IPS-11a (cell line): ENCODE results near the gene JUND.

Experiments
- H3K4me3 ChIP-seq: one replicate; pipeline ENCODE4 v1.5.1; 2013; ENCODE audit warnings: low read depth, low read length, control low read depth

JUND gene

GRCh38 chr19:18271433-18271841 lies 10.0 kb downstream of the JUND start:
- no peak overlapping the region for H3K4me3 ChIP-seq

- no peak overlapping the region for H3K4me3 ChIP-seq
Measured at GRCh38 chr19:18270326-18270725, 11.1 kb downstream of the JUND start.

GRCh38 chr19:18269070-18269723 lies 12.2 kb downstream of the JUND start:
- no peak overlapping the region for H3K4me3 ChIP-seq

GRCh38 chr19:18266771-18267686 lies 14.4 kb downstream of the JUND start:
- H3K4me3 ChIP-seq, result no peak overlapping the region

GRCh38 chr19:18265582-18265981 lies 15.8 kb downstream of the JUND start:
- no peak overlapping the region for H3K4me3 ChIP-seq

GRCh38 chr19:18264971-18265540 lies 16.4 kb downstream of the JUND start:
- H3K4me3 ChIP-seq, result no peak overlapping the region

- H3K4me3 ChIP-seq, result no peak overlapping the region
Measured at GRCh38 chr19:18264137-18264854, 17.1 kb downstream of the JUND start.

- no peak overlapping the region for H3K4me3 ChIP-seq
Measured at GRCh38 chr19:18263324-18264136, 17.9 kb downstream of the JUND start.

- no peak overlapping the region for H3K4me3 ChIP-seq
Measured at GRCh38 chr19:18262917-18263316, 18.5 kb downstream of the JUND start.

GRCh38 chr19:18262144-18262543 lies 19.3 kb downstream of the JUND start:
- H3K4me3 ChIP-seq, result no peak overlapping the region

GRCh38 chr19:18261474-18261873 lies 19.9 kb downstream of the JUND start:
- no peak overlapping the region for H3K4me3 ChIP-seq

GRCh38 chr19:18259893-18260292 lies 21.5 kb downstream of the JUND start:
- H3K4me3 ChIP-seq, result no peak overlapping the region

- no peak overlapping the region for H3K4me3 ChIP-seq
Measured at GRCh38 chr19:18257503-18258470, 23.6 kb downstream of the JUND start.

- no peak overlapping the region for H3K4me3 ChIP-seq
Measured at GRCh38 chr19:18254546-18255503, 26.6 kb downstream of the JUND start.

- H3K4me3 ChIP-seq, result no peak overlapping the region
Measured at GRCh38 chr19:18253716-18254115, 27.7 kb downstream of the JUND start.

- H3K4me3 ChIP-seq, result no peak overlapping the region
Measured at GRCh38 chr19:18253130-18253529, 28.3 kb downstream of the JUND start.

- no peak overlapping the region for H3K4me3 ChIP-seq
Measured at GRCh38 chr19:18252370-18252717, 29.1 kb downstream of the JUND start.
